Activated T-cell treated with anti-CD3 and anti-CD28 coated beads, Interleukin-2, amount 50 U/mL, for 24 hours (primary cell): ENCODE data around the gene CCDC17.
A peak's percentile ranks its signal among the peaks of the same experiment; 100 is the strongest.

ENCODE experiments used
- DNase-seq: peaks from one replicate; pipeline ENCODE4 v3.0.0-alpha.2; 2020
- H3K27ac Mint-ChIP-seq: 2 replicates; pipeline ENCODE4 v1.8.0; 2020; ENCODE audit warnings: mild to moderate bottlenecking, mixed read lengths
- H3K27me3 Mint-ChIP-seq: 2 replicates; pipeline ENCODE4 v1.8.0; 2020; ENCODE audit warnings: mixed read lengths
- H3K36me3 Mint-ChIP-seq: 2 replicates; pipeline ENCODE4 v1.8.0; 2020; ENCODE audit warnings: low read depth, mixed read lengths
- H3K4me1 Mint-ChIP-seq: 2 replicates; pipeline ENCODE4 v1.8.0; 2020; ENCODE audit warnings: low read depth, mixed read lengths
- H3K4me3 Mint-ChIP-seq: 2 replicates; pipeline ENCODE4 v1.8.0; 2020; ENCODE audit warnings: mild to moderate bottlenecking, moderate library complexity, mixed read lengths
- H3K9me3 Mint-ChIP-seq: 2 replicates; pipeline ENCODE4 v1.8.0; 2020; ENCODE audit warnings: mixed read lengths

Gene CCDC17

GRCh38 chr1:45623972-45624371 lies at the start of gene CCDC17:
Gene CCDC17 (minus strand): TSS chr1:45624054. CDS start chr1:45623909, 145 bp downstream.
- Mint-ChIP-seq H3K4me3 (no peak within 1 kb of the TSS), H3K36me3 (peaks cover 80% of the 10 kb centered on the region), H3K27ac (peak within 1 kb of the TSS; percentile 75), H3K4me1 (no peaks in the 10 kb centered on the region), H3K9me3 (no peaks in the 10 kb centered on the region), H3K27me3 (no peaks in the 10 kb centered on the region)
- DNase-seq, result no peak

GRCh38 chr1:45669859-45670655 lies 46.2 kb upstream of the CCDC17 start:
- H3K36me3 Mint-ChIP-seq, result peaks cover 42% of the 10 kb centered on the region
- H3K27ac Mint-ChIP-seq, result peak overlapping the region; percentile 2
- no peaks in the 10 kb centered on the region for H3K27me3 Mint-ChIP-seq
- peaks cover 69% of the 10 kb centered on the region for H3K4me1 Mint-ChIP-seq
- no peak for DNase-seq
- H3K9me3 Mint-ChIP-seq, result no peaks in the 10 kb centered on the region
- no peak overlapping the region for H3K4me3 Mint-ChIP-seq

DNA sequence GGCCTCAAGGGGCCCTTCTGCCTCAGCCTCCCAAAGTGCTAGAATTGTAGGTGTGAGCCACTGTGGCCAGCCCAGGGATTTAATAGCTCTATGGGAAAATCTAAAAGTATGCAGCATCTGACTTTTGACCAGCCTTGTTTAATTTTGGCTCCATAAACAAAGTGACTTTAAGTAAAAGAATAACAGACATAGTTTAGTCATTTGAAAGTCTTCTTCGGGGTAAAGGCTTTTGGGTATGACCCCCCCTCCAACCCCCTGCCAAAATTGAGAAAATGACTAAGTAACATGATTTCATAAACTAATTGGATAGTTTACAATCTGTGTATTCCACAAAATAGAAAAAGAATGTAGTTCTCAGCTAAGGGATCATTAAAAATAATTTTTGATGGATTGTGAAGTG lies 45.5 kb upstream of the CCDC17 start:
- Mint-ChIP-seq H3K36me3 (peaks cover 37% of the 10 kb centered on the region), H3K9me3 (no peaks in the 10 kb centered on the region), H3K4me3 (no peak overlapping the region), H3K27ac (no peak overlapping the region), H3K4me1 (peaks cover 65% of the 10 kb centered on the region), H3K27me3 (no peaks in the 10 kb centered on the region)
- no peak for DNase-seq

DNA sequence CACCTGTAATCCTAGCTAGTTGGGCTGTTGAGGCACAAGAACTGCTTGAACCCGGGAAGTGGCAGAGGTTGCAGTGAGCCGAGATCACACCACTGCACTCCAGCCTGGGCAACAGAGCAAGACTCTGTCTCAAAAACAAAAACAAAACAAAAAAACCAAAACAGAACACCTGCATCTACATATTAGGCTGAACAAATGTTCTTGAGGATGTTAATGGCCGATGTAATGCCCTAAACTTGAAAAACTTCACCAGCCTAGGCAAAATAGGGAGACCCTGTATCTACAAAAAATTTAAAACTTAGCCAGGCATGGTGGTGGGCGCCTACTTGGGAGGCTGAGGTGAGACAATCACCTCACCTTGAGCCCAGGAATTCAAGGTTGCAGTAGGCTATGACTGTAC lies 44.7 kb upstream of the CCDC17 start:
- Mint-ChIP-seq H3K4me1 (peaks cover 57% of the 10 kb centered on the region), H3K4me3 (no peak overlapping the region), H3K36me3 (peaks cover 34% of the 10 kb centered on the region), H3K27ac (peak overlapping the region; percentile 47), H3K9me3 (no peaks in the 10 kb centered on the region), H3K27me3 (no peaks in the 10 kb centered on the region)
- no peak for DNase-seq

DNA sequence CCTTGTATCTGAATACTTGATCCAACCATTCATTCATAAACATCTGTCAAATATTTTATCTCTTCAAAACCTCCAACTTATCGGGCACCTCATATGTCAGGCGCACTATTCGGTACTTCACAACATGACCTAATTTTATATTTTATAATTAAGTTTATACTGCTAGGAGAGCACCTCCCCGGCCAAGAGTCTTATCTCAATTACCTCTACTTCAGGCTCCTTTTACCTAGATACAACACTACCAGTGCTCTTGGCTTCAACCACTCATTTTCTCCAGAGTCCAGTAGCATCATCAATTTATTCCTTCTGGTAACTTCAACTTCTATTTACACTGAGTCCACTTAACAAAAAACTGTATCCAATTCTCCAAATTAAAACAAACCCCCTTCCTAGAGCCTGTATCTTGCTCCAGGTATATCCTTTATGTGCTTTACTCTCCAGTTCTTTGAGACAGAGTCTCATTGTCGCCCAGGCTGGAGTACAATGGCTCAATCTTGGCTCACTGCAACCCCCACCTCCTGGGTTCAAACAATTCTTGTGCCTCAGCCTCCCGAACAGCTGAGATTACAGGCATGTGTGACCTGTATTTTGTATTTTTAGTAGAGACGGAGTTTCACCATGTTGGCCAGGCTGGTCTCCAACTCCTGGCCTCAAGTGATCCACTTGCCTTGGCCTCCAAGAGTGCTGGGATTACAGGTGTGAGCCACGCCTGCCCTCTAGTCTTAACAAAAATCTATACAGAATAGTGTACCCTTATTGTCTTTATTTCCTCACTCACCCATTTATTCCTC lies 43.7 kb upstream of the CCDC17 start:
- no peaks in the 10 kb centered on the region for H3K27me3 Mint-ChIP-seq
- H3K4me3 Mint-ChIP-seq, result no peak overlapping the region
- peaks cover 24% of the 10 kb centered on the region for H3K36me3 Mint-ChIP-seq
- no peaks in the 10 kb centered on the region for H3K9me3 Mint-ChIP-seq
- DNase-seq, result no peak
- peak overlapping the region; percentile 59 for H3K27ac Mint-ChIP-seq
- H3K4me1 Mint-ChIP-seq, result peaks cover 55% of the 10 kb centered on the region

GRCh38 chr1:45666836-45667235 lies 43.0 kb upstream of the CCDC17 start:
- peaks cover 56% of the 10 kb centered on the region for H3K4me1 Mint-ChIP-seq
- no peak overlapping the region for H3K4me3 Mint-ChIP-seq
- DNase-seq, result no peak
- no peak overlapping the region for H3K27ac Mint-ChIP-seq
- peaks cover 23% of the 10 kb centered on the region for H3K36me3 Mint-ChIP-seq
- H3K9me3 Mint-ChIP-seq, result no peaks in the 10 kb centered on the region
- no peaks in the 10 kb centered on the region for H3K27me3 Mint-ChIP-seq

- DNase-seq, result no peak
- Mint-ChIP-seq H3K36me3 (peaks cover 69% of the 10 kb centered on the region), H3K4me1 (peaks cover 25% of the 10 kb centered on the region), H3K27ac (peak overlapping the region; percentile 55), H3K4me3 (no peak overlapping the region), H3K27me3 (no peaks in the 10 kb centered on the region), H3K9me3 (no peaks in the 10 kb centered on the region)
Measured at GRCh38 chr1:45660336-45660735, 36.5 kb upstream of the CCDC17 start.

- DNase-seq, result no peak
- H3K9me3 Mint-ChIP-seq, result no peaks in the 10 kb centered on the region
- peaks cover 33% of the 10 kb centered on the region for H3K4me1 Mint-ChIP-seq
- no peak overlapping the region for H3K27ac Mint-ChIP-seq
- no peaks in the 10 kb centered on the region for H3K27me3 Mint-ChIP-seq
- no peak overlapping the region for H3K4me3 Mint-ChIP-seq
- peaks cover 77% of the 10 kb centered on the region for H3K36me3 Mint-ChIP-seq
Measured at GRCh38 chr1:45659222-45659621, 35.4 kb upstream of the CCDC17 start.

- H3K27me3 Mint-ChIP-seq, result no peaks in the 10 kb centered on the region
- H3K4me3 Mint-ChIP-seq, result no peak overlapping the region
- DNase-seq, result no peak
- H3K4me1 Mint-ChIP-seq, result peaks cover 32% of the 10 kb centered on the region
- peak overlapping the region; percentile 51 for H3K27ac Mint-ChIP-seq
- H3K36me3 Mint-ChIP-seq, result peaks cover 79% of the 10 kb centered on the region
- H3K9me3 Mint-ChIP-seq, result no peaks in the 10 kb centered on the region
Measured at GRCh38 chr1:45658171-45658570, 34.3 kb upstream of the CCDC17 start.

DNA sequence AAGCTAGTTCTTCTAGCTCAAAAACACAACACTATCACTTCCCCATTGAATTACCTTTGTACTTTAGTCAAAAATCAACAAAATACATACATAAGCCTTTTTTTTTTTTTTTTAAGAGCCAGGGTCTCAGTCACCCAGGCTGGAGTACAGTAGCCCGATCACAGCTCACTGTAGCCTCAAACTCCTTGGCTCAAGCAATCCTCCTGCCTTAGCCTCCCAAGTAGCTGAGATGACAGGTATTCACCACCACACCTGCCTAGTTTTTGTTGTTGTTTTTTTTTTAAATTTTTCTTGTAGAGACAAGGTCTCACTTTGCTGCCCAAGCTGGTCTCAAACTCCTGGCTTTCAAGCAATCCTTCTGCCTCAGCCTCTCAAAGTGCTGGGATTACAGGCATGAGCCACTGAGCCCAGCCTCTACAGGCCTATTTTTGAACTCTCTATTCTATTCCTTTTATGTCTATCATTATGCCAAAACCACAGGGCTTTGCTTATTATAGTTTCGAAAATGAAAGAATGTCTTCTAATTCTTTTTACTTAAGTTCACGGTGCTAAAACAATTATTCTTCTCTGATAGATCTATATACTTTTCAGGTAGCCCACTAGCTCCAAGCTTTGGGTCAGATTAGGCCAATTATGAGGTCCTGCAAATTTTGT lies 32.8 kb upstream of the CCDC17 start:
- H3K9me3 Mint-ChIP-seq, result no peaks in the 10 kb centered on the region
- H3K36me3 Mint-ChIP-seq, result peaks cover 89% of the 10 kb centered on the region
- H3K27me3 Mint-ChIP-seq, result no peaks in the 10 kb centered on the region
- peaks cover 23% of the 10 kb centered on the region for H3K4me1 Mint-ChIP-seq
- no peak for DNase-seq
- H3K4me3 Mint-ChIP-seq, result no peak overlapping the region
- no peak overlapping the region for H3K27ac Mint-ChIP-seq

GRCh38 chr1:45654540-45655280 lies 30.9 kb upstream of the CCDC17 start:
- no peak overlapping the region for H3K4me3 Mint-ChIP-seq
- no peak for DNase-seq
- H3K27me3 Mint-ChIP-seq, result no peaks in the 10 kb centered on the region
- H3K36me3 Mint-ChIP-seq, result peaks cover 92% of the 10 kb centered on the region
- H3K4me1 Mint-ChIP-seq, result peaks cover 25% of the 10 kb centered on the region
- H3K9me3 Mint-ChIP-seq, result no peaks in the 10 kb centered on the region
- peak overlapping the region; percentile 80 for H3K27ac Mint-ChIP-seq

DNA sequence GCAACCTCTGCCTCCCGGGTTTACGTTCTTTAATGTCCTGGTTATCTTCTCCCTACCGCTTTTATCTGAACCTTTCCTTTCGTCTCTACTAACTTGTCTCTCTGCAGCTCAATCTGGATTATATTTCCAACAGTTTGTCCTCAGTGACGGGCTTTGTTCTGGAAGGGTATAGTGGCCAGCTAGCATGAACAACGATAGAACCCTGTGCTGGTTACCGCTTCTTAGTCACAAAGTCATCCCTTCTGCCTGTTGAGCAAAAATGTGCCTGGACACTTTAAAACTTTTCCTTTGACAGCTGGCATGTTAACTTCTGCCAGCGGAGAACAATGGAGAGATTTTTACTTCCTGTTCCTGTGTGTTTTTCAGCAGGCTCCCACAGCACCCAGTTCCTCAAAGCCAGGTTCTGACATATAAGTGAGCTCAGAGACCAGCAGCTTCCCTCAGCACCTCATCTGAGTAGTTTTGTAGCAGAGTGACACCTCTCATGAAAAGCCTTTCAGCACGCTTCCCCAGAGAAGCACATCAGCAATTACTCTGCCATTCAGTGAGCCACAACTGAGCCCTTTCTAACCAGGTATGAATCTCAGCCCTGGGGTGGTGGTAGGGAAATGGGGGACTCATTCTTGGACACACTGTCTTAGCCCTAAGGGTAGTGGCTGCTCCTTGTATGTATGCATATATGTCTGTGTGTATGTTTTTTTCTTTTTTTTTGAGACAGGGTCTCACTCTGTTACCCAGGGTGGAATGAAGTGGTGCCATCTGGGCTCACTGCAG lies 23.6 kb upstream of the CCDC17 start:
- Mint-ChIP-seq H3K4me3 (no peak overlapping the region), H3K4me1 (peaks cover 4% of the 10 kb centered on the region), H3K36me3 (peaks cover 86% of the 10 kb centered on the region), H3K27ac (peak overlapping the region; percentile 59), H3K9me3 (no peaks in the 10 kb centered on the region), H3K27me3 (no peaks in the 10 kb centered on the region)
- no peak for DNase-seq

GRCh38 chr1:45644661-45645060 lies 20.8 kb upstream of the CCDC17 start:
- Mint-ChIP-seq H3K27ac (no peak overlapping the region), H3K27me3 (no peaks in the 10 kb centered on the region), H3K4me1 (peaks cover 2% of the 10 kb centered on the region), H3K9me3 (no peaks in the 10 kb centered on the region), H3K36me3 (peaks cover 82% of the 10 kb centered on the region), H3K4me3 (no peak overlapping the region)
- no peak for DNase-seq
